WTC11 (cell line): ENCODE results near the gene MB. TPM values are rescaled to one million over a fixed set of nuclear protein-coding genes. Genes with fewer than 3 reads are reported as not detected.

Experiments
- ATAC-seq: fragments of 200-7000 bp; cut with Tn5 transposase; 2 replicates; pipeline ENCODE4 v1.10.0; 2021; ENCODE audit warnings: mild to moderate bottlenecking, moderate library complexity
- CTCF ChIA-PET: fragments of 300-600 bp; sonication (Branson Sonifier 250); formaldehyde crosslinking; loops from one replicate; lab custom pipeline; 2021; ENCODE audit warnings: antibody characterized with exemption; lab: Charles Lee
- POLR2A ChIA-PET: fragments of 350-600 bp; sonication (Branson Sonifier 250); formaldehyde crosslinking; loops from one replicate; lab custom pipeline; 2021; ENCODE audit warnings: antibody characterized with exemption; lab: Charles Lee
- DNase-seq: peaks from one replicate; pipeline ENCODE4 v3.0.0; 2021; ENCODE audit warnings: low spot score
- H3K27ac Mint-ChIP-seq: 2 replicates; pipeline ENCODE4 v1.8.0; 2021; ENCODE audit warnings: mixed read lengths
- H3K27me3 Mint-ChIP-seq: 2 replicates; pipeline ENCODE4 v1.8.0; 2021; ENCODE audit warnings: low read depth, mild to moderate bottlenecking, moderate library complexity, mixed read lengths
- H3K36me3 Mint-ChIP-seq: 2 replicates; pipeline ENCODE4 v1.8.0; 2021; ENCODE audit warnings: mixed read lengths
- H3K4me1 Mint-ChIP-seq: 2 replicates; pipeline ENCODE4 v1.8.0; 2022; ENCODE audit warnings: mixed read lengths
- H3K4me3 Mint-ChIP-seq: 2 replicates; pipeline ENCODE4 v1.8.0; 2021; ENCODE audit warnings: mild to moderate bottlenecking, moderate library complexity, mixed read lengths
- H3K9me3 Mint-ChIP-seq: 2 replicates; pipeline ENCODE4 v1.8.0; 2021; ENCODE audit warnings: mixed read lengths
- ATF1 ChIP-seq: sonication (generic); formaldehyde crosslinking; IDR thresholded peaks from 2 replicates; pipeline ENCODE4 v1.8.1; 2023; ENCODE audit warnings: mild to moderate bottlenecking, moderate library complexity, missing genetic modification reagents
- CBFB ChIP-seq: sonication (generic); formaldehyde crosslinking; IDR thresholded peaks from 2 replicates; pipeline ENCODE4 v1.8.1; 2022; ENCODE audit warnings: mild to moderate bottlenecking, low read depth, missing genetic modification reagents
- CDX4 ChIP-seq: fragments of 250-450 bp; sonication (Bioruptor Pico); IDR thresholded peaks from 2 replicates; pipeline ENCODE4 v1.9.0; 2021; ENCODE audit warnings: moderate library complexity, mild to moderate bottlenecking, inconsistent platforms, borderline replicate concordance
- ESRRA ChIP-seq: sonication (generic); formaldehyde crosslinking; IDR thresholded peaks from 2 replicates; pipeline ENCODE4 v1.8.1; 2022; ENCODE audit warnings: mild to moderate bottlenecking, missing genetic modification reagents, borderline replicate concordance
- FOXP4 ChIP-seq: sonication (generic); formaldehyde crosslinking; IDR thresholded peaks from 2 replicates; pipeline ENCODE4 v1.8.0; 2022; ENCODE audit warnings: mild to moderate bottlenecking, missing genetic modification reagents
- GTF2I ChIP-seq: fragments of 250-450 bp; sonication (Bioruptor Pico); conservative IDR thresholded peaks from 2 replicates; pipeline ENCODE4 v1.4.0; 2021; ENCODE audit warnings: mild to moderate bottlenecking
- HMGA2 ChIP-seq: fragments of 250-450 bp; sonication (Bioruptor Pico); IDR thresholded peaks from 2 replicates; pipeline ENCODE4 v1.4.0; 2021; ENCODE audit warnings: mild to moderate bottlenecking, moderate library complexity
- IRF1 ChIP-seq: sonication (generic); formaldehyde crosslinking; IDR thresholded peaks from 2 replicates; pipeline ENCODE4 v1.8.0; 2023; ENCODE audit warnings: missing genetic modification reagents
- NFATC4 ChIP-seq: fragments of 250-450 bp; sonication (Bioruptor Pico); IDR thresholded peaks from 2 replicates; pipeline ENCODE4 v1.9.0; 2021; ENCODE audit warnings: mild to moderate bottlenecking
- NFYB ChIP-seq: sonication (generic); formaldehyde crosslinking; conservative IDR thresholded peaks from 2 replicates; pipeline ENCODE4 v1.8.0; 2022; ENCODE audit warnings: low read depth, missing genetic modification reagents
- OVOL2 ChIP-seq: fragments of 250-450 bp; sonication (Bioruptor Pico); IDR thresholded peaks from 2 replicates; pipeline ENCODE4 v1.9.0; 2021; ENCODE audit warnings: mild to moderate bottlenecking, borderline replicate concordance
- RORB ChIP-seq: fragments of 250-450 bp; sonication (Bioruptor Pico); IDR thresholded peaks from 2 replicates; pipeline ENCODE4 v1.9.0; 2021; ENCODE audit warnings: mild to moderate bottlenecking
- STAT6 ChIP-seq: sonication (generic); formaldehyde crosslinking; conservative IDR thresholded peaks from 2 replicates; pipeline ENCODE4 v1.8.1; 2023; ENCODE audit warnings: mild to moderate bottlenecking, low read depth, missing genetic modification reagents, moderate library complexity
- TCF7 ChIP-seq: sonication (generic); formaldehyde crosslinking; IDR thresholded peaks from 2 replicates; pipeline ENCODE4 v1.8.0; 2022; ENCODE audit warnings: mild to moderate bottlenecking, low read depth, missing genetic modification reagents, moderate library complexity
- TP53 ChIP-seq: sonication (generic); formaldehyde crosslinking; IDR thresholded peaks from 2 replicates; pipeline ENCODE4 v1.8.1; 2023; ENCODE audit warnings: mild to moderate bottlenecking, missing genetic modification reagents
- USF2 ChIP-seq: sonication (generic); formaldehyde crosslinking; IDR thresholded peaks from 2 replicates; pipeline ENCODE4 v1.8.1; 2023; ENCODE audit warnings: mild to moderate bottlenecking, missing genetic modification reagents, moderate library complexity
- ZMAT4 ChIP-seq: fragments of 250-450 bp; sonication (Bioruptor Pico); IDR thresholded peaks from 2 replicates; pipeline ENCODE4 v1.9.0; 2021; ENCODE audit warnings: mild to moderate bottlenecking
- ZNF423 ChIP-seq: fragments of 250-450 bp; sonication (Bioruptor Pico); IDR thresholded peaks from 2 replicates; pipeline ENCODE4 v2.1.2; 2022; ENCODE audit warnings: mild to moderate bottlenecking, moderate library complexity
- ZNF512 ChIP-seq: sonication (generic); formaldehyde crosslinking; IDR thresholded peaks from 2 replicates; pipeline ENCODE4 v1.8.1; 2022; ENCODE audit warnings: missing genetic modification reagents, borderline replicate concordance
- total RNA-seq: library from RNA; stranded (reverse); gene quantifications from 3 replicates; pipeline ENCODE4 v1.2.3, GENCODE V29; 2021

Gene MB
- total RNA-seq, 1 experiment from 2014 or later = 0.50 TPM

GRCh38 chr22:35619336-35620094 lies 2.4 kb upstream of the MB start:
- no peak overlapping the region for H3K4me3 Mint-ChIP-seq
- DNase-seq (no peak), ATAC-seq (no peak)
- ChIA-PET CTCF (interaction anchor here (0.5 to 1.5 kb wide), 5 partner anchors 7 to 388 kb away, joined by 3 read pairs; no protein-coding TSS in a partner anchor), POLR2A (no interaction called here)
- H3K36me3 Mint-ChIP-seq = no peaks in the 10 kb centered on the region
- peaks cover 4% of the 10 kb centered on the region; the same call in 1 of the 2 replicates for H3K27me3 Mint-ChIP-seq
- no peak overlapping the region for H3K27ac Mint-ChIP-seq
- peaks cover 16% of the 10 kb centered on the region for H3K4me1 Mint-ChIP-seq
- TF ChIP-seq ESRRA (CRISPR knock-in tag) (no peak), TCF7 (CRISPR knock-in tag) (no peak), NFATC4 (CRISPR knock-in tag) (no peak), ZNF512 (CRISPR knock-in tag) (no peak), USF2 (CRISPR knock-in tag) (no peak), HMGA2 (CRISPR knock-in tag) (no peak), GTF2I (CRISPR knock-in tag) (no peak), OVOL2 (no peak), RORB (no peak), ATF1 (CRISPR knock-in tag) (no peak), CDX4 (CRISPR knock-in tag) (no peak), CBFB (CRISPR knock-in tag) (no peak), TP53 (CRISPR knock-in tag) (no peak), ZNF423 (CRISPR knock-in tag) (no peak), ZMAT4 (CRISPR knock-in tag) (no peak), NFYB (CRISPR knock-in tag) (no peak), FOXP4 (no peak), IRF1 (CRISPR knock-in tag) (no peak), STAT6 (CRISPR knock-in tag) (no peak)
- H3K9me3 Mint-ChIP-seq = no peaks in the 10 kb centered on the region
